ENCODE measurements around the gene SRRM4. TPM values are rescaled to one million over a fixed set of nuclear protein-coding genes. Genes with fewer than 3 reads are reported as not detected.

Gene SRRM4
- under 1 TPM in 1 of 2 donors, not detected in 1; 0.05 TPM for total RNA-seq
- under 1 TPM; 0.30 to 0.48 (median 0.40) TPM for polyA plus RNA-seq (ENCODE audit: insufficient read length in 6 of 6)
- long read RNA-seq, donor 1: 0 reads
- long read RNA-seq, donor 2: 0 reads
- long read RNA-seq, donor 3: 0 reads
- long read RNA-seq, donor 4: 0 reads
- long read RNA-seq, donor 5: 0 reads
- long read RNA-seq, donor 6: 0 reads
- long read RNA-seq, donor 7: 0 reads
- long read RNA-seq, donor 8: 0 reads
- long read RNA-seq, donor 9: 0 reads
- long read RNA-seq, donor 10: 0 reads
- long read RNA-seq, donor 11: 0 reads
- long read RNA-seq, donor 12: 0 reads

DNA sequence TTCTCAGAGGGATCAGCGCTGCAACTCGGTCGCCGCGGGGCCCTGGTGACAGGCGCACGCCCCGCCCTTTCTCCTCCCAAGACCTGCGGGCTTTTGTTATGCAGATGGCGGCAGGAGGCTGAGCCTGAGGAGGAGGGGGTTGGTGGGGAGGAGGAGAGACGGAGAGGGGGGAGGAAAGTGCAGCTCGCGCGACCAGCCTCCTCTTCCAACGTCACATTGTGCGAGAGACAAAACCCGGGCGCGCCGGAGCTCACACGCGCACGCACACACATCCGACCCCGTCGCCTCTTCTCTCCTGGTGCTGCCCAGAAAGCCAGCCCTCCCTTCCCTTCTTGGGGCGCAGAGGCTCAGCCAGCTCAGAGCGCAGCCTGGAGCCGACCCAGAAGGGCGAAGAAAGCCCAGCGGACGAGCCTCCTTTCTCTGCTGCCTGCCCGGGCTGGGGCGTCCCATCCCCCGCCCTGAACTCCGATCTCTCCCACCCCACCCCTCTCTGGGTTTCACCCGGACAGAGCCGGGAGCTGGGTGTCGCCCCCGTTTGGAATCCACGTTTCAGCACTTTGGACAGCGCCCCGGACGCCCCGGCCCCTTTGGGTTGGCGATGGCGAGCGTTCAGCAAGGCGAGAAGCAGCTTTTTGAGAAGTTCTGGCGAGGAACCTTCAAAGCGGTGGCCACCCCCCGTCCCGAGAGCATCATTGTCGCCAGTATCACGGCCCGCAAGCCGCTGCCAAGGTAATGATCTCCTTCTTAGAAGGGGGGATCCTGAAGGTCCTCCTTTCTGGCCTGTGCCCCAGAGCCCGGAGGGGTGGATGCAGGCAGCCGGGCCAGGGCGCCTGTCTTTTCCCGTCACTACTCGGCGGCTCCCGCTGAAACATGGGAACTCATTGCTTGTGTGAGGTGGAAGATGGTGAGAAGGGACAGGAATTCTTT is at the start of gene SRRM4:
SRRM4 (plus strand) TSS at position 257 of the 927 bp plus-strand sequence; CDS start at position 599, 342 bp downstream.
- no peaks in the 10 kb centered on the region for H3K36me3 ChIP-seq
- peak in 3 of 4 donors; percentile 37 to 73 (median 48) for DNase-seq
- no peaks in the 10 kb centered on the region for H3K9me3 ChIP-seq
- TF ChIP-seq, protein P1, sequence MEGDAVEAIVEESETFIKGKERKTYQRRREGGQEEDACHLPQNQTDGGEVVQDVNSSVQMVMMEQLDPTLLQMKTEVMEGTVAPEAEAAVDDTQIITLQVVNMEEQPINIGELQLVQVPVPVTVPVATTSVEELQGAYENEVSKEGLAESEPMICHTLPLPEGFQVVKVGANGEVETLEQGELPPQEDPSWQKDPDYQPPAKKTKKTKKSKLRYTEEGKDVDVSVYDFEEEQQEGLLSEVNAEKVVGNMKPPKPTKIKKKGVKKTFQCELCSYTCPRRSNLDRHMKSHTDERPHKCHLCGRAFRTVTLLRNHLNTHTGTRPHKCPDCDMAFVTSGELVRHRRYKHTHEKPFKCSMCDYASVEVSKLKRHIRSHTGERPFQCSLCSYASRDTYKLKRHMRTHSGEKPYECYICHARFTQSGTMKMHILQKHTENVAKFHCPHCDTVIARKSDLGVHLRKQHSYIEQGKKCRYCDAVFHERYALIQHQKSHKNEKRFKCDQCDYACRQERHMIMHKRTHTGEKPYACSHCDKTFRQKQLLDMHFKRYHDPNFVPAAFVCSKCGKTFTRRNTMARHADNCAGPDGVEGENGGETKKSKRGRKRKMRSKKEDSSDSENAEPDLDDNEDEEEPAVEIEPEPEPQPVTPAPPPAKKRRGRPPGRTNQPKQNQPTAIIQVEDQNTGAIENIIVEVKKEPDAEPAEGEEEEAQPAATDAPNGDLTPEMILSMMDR (IDR thresholded peaks at IDR 0.05): no peak
- intact Hi-C loops (cut with DNase I): no loop called here
- peak; percentile 43 for ATAC-seq
- H3K4me3 ChIP-seq: no peak within 1 kb of the TSS
- peaks cover 25 to 73% of the 10 kb centered on the region in 2 donors for H3K27me3 ChIP-seq
- H3K27ac ChIP-seq: no peak within 1 kb of the TSS
- H3K4me1 ChIP-seq: no peaks in the 10 kb centered on the region

DNA sequence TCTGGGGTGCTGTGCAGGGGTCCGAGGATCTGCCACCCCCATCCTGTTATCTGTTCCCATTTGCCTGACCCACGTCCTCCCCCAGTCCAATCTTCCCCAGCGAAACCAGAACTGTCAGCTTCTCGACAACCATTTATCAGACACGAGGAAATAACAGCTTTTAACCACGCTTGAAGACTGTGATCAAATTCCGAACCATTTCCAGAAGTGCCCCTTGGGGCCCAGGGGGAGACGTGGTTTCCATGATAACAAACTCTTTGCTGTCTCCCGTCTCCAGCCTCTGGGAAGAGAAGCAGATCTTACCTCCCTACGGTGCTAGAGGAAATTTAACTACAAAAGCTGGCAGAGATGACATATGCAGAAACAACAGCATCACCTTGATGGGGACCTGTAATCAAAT is 35.1 kb upstream of the SRRM4 start:
- TF ChIP-seq, protein P1 (IDR thresholded peaks at IDR 0.05): no peak
- no peak for ATAC-seq

DNA sequence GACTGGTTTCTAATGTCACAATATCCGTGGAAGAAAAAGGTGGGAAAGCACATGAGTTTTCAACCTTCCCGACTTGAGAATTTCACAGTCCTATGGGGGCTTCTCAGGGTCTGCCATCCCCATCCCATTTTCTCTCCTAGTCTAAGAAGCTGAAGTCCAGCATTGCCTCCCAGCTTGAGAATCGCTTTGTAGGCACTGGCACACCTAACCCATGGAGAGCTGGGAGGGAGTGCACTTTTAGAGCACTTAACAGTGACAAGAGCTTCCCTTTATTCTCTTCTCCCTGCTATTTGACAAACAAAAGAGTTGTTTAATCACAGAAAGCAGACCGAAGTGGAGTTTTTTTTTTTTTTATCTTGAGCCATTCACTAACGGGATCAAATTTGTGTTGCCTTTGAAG is 22.8 kb upstream of the SRRM4 start:
- no peak for ATAC-seq
- H3K4me3 ChIP-seq: no peak overlapping the region
- H3K27ac ChIP-seq: no peak overlapping the region
- H3K36me3 ChIP-seq: no peaks in the 10 kb centered on the region
- no peaks in the 10 kb centered on the region for H3K4me1 ChIP-seq
- intact Hi-C loops (cut with DNase I): no loop called here
- no peak for DNase-seq
- TF ChIP-seq, protein P1 (IDR thresholded peaks at IDR 0.05): no peak
- H3K9me3 ChIP-seq: peaks cover 0 to 4% of the 10 kb centered on the region in 2 donors
- peaks cover 0 to 6% of the 10 kb centered on the region in 2 donors for H3K27me3 ChIP-seq

More for the DNA sequence above, 35.1 kb upstream of the SRRM4 start:
- H3K4me1 ChIP-seq: no peaks in the 10 kb centered on the region
- H3K4me3 ChIP-seq: no peak overlapping the region
- H3K27me3 ChIP-seq: peaks cover 0 to 24% of the 10 kb centered on the region in 2 donors
- no peak overlapping the region for H3K27ac ChIP-seq
- no peaks in the 10 kb centered on the region for H3K9me3 ChIP-seq
- H3K36me3 ChIP-seq: no peaks in the 10 kb centered on the region
- no peak for DNase-seq
- intact Hi-C loops (cut with DNase I): no loop called here

DNA sequence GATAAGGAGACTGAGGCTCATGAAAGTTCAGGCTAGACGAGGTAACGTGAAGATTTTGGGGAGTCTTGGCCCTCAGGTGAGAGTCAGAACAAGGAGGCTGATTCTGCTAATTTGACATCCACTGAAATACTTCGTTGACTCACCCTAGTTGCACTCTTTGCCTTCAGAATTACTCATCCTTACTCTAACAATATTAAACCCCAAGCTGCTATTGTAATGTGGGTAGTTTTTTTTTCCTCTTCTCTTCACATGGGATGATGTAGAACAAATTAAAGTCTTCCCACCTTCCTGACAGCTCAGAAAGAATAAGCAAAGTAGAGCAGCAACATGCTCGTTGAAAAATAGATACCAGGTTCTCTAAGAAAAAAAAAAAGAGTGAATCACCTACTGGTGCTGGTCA is 22.0 kb upstream of the SRRM4 start:
- no peak for DNase-seq
- no peak for ATAC-seq
- peaks cover 0 to 4% of the 10 kb centered on the region in 2 donors for H3K9me3 ChIP-seq

More for the DNA sequence above, 22.0 kb upstream of the SRRM4 start:
- Histone ChIP-seq H3K4me3 (no peak overlapping the region), H3K36me3 (no peaks in the 10 kb centered on the region), H3K27ac (no peak overlapping the region), H3K4me1 (no peaks in the 10 kb centered on the region), H3K27me3 (peaks cover 0 to 6% of the 10 kb centered on the region in 2 donors)
- TF ChIP-seq, protein P1 (IDR thresholded peaks at IDR 0.05): no peak
- intact Hi-C loops (cut with DNase I): no loop called here
